ENCODE measurements around the gene PFDN1. TPM values are rescaled to one million over a fixed set of nuclear protein-coding genes. Genes with fewer than 3 reads are reported as not detected.

The PFDN1 gene
- total RNA-seq, 1 donor from 2014 or later, result 61.0 TPM

GRCh38 chr5:140303966-140304365 lies 1.1 kb upstream of the PFDN1 start:
- intact Hi-C loops (cut with micrococcal nuclease), result loop anchor here (1.0 to 2.0 kb wide), 3 partner anchors 41 to 97 kb away; partner anchors contain the start of gene ANKHD1
- peak overlapping the region; percentile 49 for H3K4me3 Mint-ChIP-seq (ENCODE audit: low read depth)
- H3K4me1 Mint-ChIP-seq (ENCODE audit: low read depth), result peaks cover 24% of the 10 kb centered on the region
- no peaks in the 10 kb centered on the region for H3K9me3 Mint-ChIP-seq
- DNase-seq (ENCODE audit: low spot score), result no peak
- H3K36me3 Mint-ChIP-seq (ENCODE audit: low read depth), result peaks cover 16% of the 10 kb centered on the region
- peaks cover 11% of the 10 kb centered on the region for H3K27me3 Mint-ChIP-seq (ENCODE audit: low read depth)
- H3K27ac Mint-ChIP-seq, result no peak overlapping the region

- H3K9me3 Mint-ChIP-seq, result no peaks in the 10 kb centered on the region
- intact Hi-C loops (cut with micrococcal nuclease), result no loop called here
- H3K27me3 Mint-ChIP-seq (ENCODE audit: low read depth), result peaks cover 9% of the 10 kb centered on the region
- H3K27ac Mint-ChIP-seq, result no peak overlapping the region
- peaks cover 30% of the 10 kb centered on the region for H3K4me1 Mint-ChIP-seq (ENCODE audit: low read depth)
- H3K4me3 Mint-ChIP-seq (ENCODE audit: low read depth), result peak overlapping the region; percentile 33
- H3K36me3 Mint-ChIP-seq (ENCODE audit: low read depth), result peaks cover 37% of the 10 kb centered on the region
- no peak for DNase-seq (ENCODE audit: low spot score)
These were observed 1.8 kb downstream of the PFDN1 start for GRCh38 chr5:140301136-140301535.

- Mint-ChIP-seq H3K9me3 (no peaks in the 10 kb centered on the region), H3K4me1 (ENCODE audit: low read depth) (peaks cover 39% of the 10 kb centered on the region), H3K27ac (no peak overlapping the region), H3K27me3 (ENCODE audit: low read depth) (no peaks in the 10 kb centered on the region), H3K4me3 (ENCODE audit: low read depth) (no peak overlapping the region), H3K36me3 (ENCODE audit: low read depth) (peaks cover 44% of the 10 kb centered on the region)
- DNase-seq (ENCODE audit: low spot score), result no peak
- intact Hi-C loops (cut with micrococcal nuclease), result no loop called here
These were observed 3.8 kb downstream of the PFDN1 start for GRCh38 chr5:140299056-140299455.

GRCh38 chr5:140298183-140298601 lies 4.7 kb downstream of the PFDN1 start:
- Mint-ChIP-seq H3K36me3 (ENCODE audit: low read depth) (peaks cover 44% of the 10 kb centered on the region), H3K4me1 (ENCODE audit: low read depth) (peaks cover 39% of the 10 kb centered on the region)

GRCh38 chr5:140297283-140297682 lies 5.6 kb downstream of the PFDN1 start:
- Mint-ChIP-seq H3K27me3 (ENCODE audit: low read depth) (no peaks in the 10 kb centered on the region), H3K4me1 (ENCODE audit: low read depth) (peaks cover 39% of the 10 kb centered on the region), H3K27ac (no peak overlapping the region), H3K9me3 (no peaks in the 10 kb centered on the region), H3K36me3 (ENCODE audit: low read depth) (peaks cover 38% of the 10 kb centered on the region), H3K4me3 (ENCODE audit: low read depth) (no peak overlapping the region)
- no peak for DNase-seq (ENCODE audit: low spot score)
- intact Hi-C loops (cut with micrococcal nuclease), result no loop called here

More at GRCh38 chr5:140298183-140298601, 4.7 kb downstream of the PFDN1 start:
- no peaks in the 10 kb centered on the region for H3K27me3 Mint-ChIP-seq (ENCODE audit: low read depth)
- H3K4me3 Mint-ChIP-seq (ENCODE audit: low read depth), result no peak overlapping the region
- intact Hi-C loops (cut with micrococcal nuclease), result no loop called here
- no peak overlapping the region for H3K27ac Mint-ChIP-seq
- no peak for DNase-seq (ENCODE audit: low spot score)
- no peaks in the 10 kb centered on the region for H3K9me3 Mint-ChIP-seq

- H3K27me3 Mint-ChIP-seq (ENCODE audit: low read depth), result no peaks in the 10 kb centered on the region
- H3K4me1 Mint-ChIP-seq (ENCODE audit: low read depth), result peaks cover 35% of the 10 kb centered on the region
- intact Hi-C loops (cut with micrococcal nuclease), result no loop called here
- no peak overlapping the region for H3K27ac Mint-ChIP-seq
- H3K9me3 Mint-ChIP-seq, result no peaks in the 10 kb centered on the region
- H3K36me3 Mint-ChIP-seq (ENCODE audit: low read depth), result peaks cover 40% of the 10 kb centered on the region
- no peak overlapping the region for H3K4me3 Mint-ChIP-seq (ENCODE audit: low read depth)
- DNase-seq (ENCODE audit: low spot score), result no peak
These were observed 6.6 kb downstream of the PFDN1 start for GRCh38 chr5:140296289-140296688.

- H3K4me1 Mint-ChIP-seq (ENCODE audit: low read depth), result peaks cover 32% of the 10 kb centered on the region
- no peak overlapping the region for H3K4me3 Mint-ChIP-seq (ENCODE audit: low read depth)
- intact Hi-C loops (cut with micrococcal nuclease), result no loop called here
- no peak for DNase-seq (ENCODE audit: low spot score)
- H3K27ac Mint-ChIP-seq, result no peak overlapping the region
- no peaks in the 10 kb centered on the region for H3K27me3 Mint-ChIP-seq (ENCODE audit: low read depth)
- peaks cover 40% of the 10 kb centered on the region for H3K36me3 Mint-ChIP-seq (ENCODE audit: low read depth)
- no peaks in the 10 kb centered on the region for H3K9me3 Mint-ChIP-seq
These were observed 7.5 kb downstream of the PFDN1 start for GRCh38 chr5:140295414-140295813.

GRCh38 chr5:140294753-140295152 lies 8.1 kb downstream of the PFDN1 start:
- intact Hi-C loops (cut with micrococcal nuclease), result no loop called here
- Mint-ChIP-seq H3K27ac (no peak overlapping the region), H3K27me3 (ENCODE audit: low read depth) (no peaks in the 10 kb centered on the region), H3K36me3 (ENCODE audit: low read depth) (peaks cover 35% of the 10 kb centered on the region), H3K4me3 (ENCODE audit: low read depth) (no peak overlapping the region), H3K9me3 (no peaks in the 10 kb centered on the region), H3K4me1 (ENCODE audit: low read depth) (peaks cover 28% of the 10 kb centered on the region)
- no peak for DNase-seq (ENCODE audit: low spot score)

GRCh38 chr5:140293849-140294100 lies 9.1 kb downstream of the PFDN1 start:
- Mint-ChIP-seq H3K4me3 (ENCODE audit: low read depth) (no peak overlapping the region), H3K4me1 (ENCODE audit: low read depth) (peaks cover 28% of the 10 kb centered on the region), H3K9me3 (no peaks in the 10 kb centered on the region), H3K36me3 (ENCODE audit: low read depth) (peaks cover 31% of the 10 kb centered on the region), H3K27ac (no peak overlapping the region), H3K27me3 (ENCODE audit: low read depth) (no peaks in the 10 kb centered on the region)
- intact Hi-C loops (cut with micrococcal nuclease), result no loop called here
- no peak for DNase-seq (ENCODE audit: low spot score)

- no peaks in the 10 kb centered on the region for H3K27me3 Mint-ChIP-seq (ENCODE audit: low read depth)
- peaks cover 28% of the 10 kb centered on the region for H3K4me1 Mint-ChIP-seq (ENCODE audit: low read depth)
These were observed 9.6 kb downstream of the PFDN1 start for GRCh38 chr5:140293091-140293848.

GRCh38 chr5:140292212-140293036 lies 10.5 kb downstream of the PFDN1 start:
- H3K27ac Mint-ChIP-seq, result no peak overlapping the region
- no peak overlapping the region for H3K4me3 Mint-ChIP-seq (ENCODE audit: low read depth)
- peaks cover 24% of the 10 kb centered on the region for H3K36me3 Mint-ChIP-seq (ENCODE audit: low read depth)
- H3K9me3 Mint-ChIP-seq, result no peaks in the 10 kb centered on the region
- H3K27me3 Mint-ChIP-seq (ENCODE audit: low read depth), result no peaks in the 10 kb centered on the region
- H3K4me1 Mint-ChIP-seq (ENCODE audit: low read depth), result peaks cover 30% of the 10 kb centered on the region
- no peak for DNase-seq (ENCODE audit: low spot score)
- intact Hi-C loops (cut with micrococcal nuclease), result no loop called here

More at GRCh38 chr5:140293091-140293848, 9.6 kb downstream of the PFDN1 start:
- Mint-ChIP-seq H3K27ac (no peak overlapping the region), H3K9me3 (no peaks in the 10 kb centered on the region), H3K4me3 (ENCODE audit: low read depth) (no peak overlapping the region), H3K36me3 (ENCODE audit: low read depth) (peaks cover 29% of the 10 kb centered on the region)
- DNase-seq (ENCODE audit: low spot score), result no peak
- intact Hi-C loops (cut with micrococcal nuclease), result no loop called here

GRCh38 chr5:140287801-140288521 lies 14.9 kb downstream of the PFDN1 start:
- Mint-ChIP-seq H3K36me3 (ENCODE audit: low read depth) (peaks cover 5% of the 10 kb centered on the region), H3K4me3 (ENCODE audit: low read depth) (no peak overlapping the region), H3K4me1 (ENCODE audit: low read depth) (peaks cover 16% of the 10 kb centered on the region), H3K27me3 (ENCODE audit: low read depth) (no peaks in the 10 kb centered on the region), H3K9me3 (no peaks in the 10 kb centered on the region), H3K27ac (no peak overlapping the region)
- intact Hi-C loops (cut with micrococcal nuclease), result no loop called here
- no peak for DNase-seq (ENCODE audit: low spot score)

- H3K36me3 Mint-ChIP-seq (ENCODE audit: low read depth), result peaks cover 4% of the 10 kb centered on the region
- no peak for DNase-seq (ENCODE audit: low spot score)
- no peaks in the 10 kb centered on the region for H3K27me3 Mint-ChIP-seq (ENCODE audit: low read depth)
- intact Hi-C loops (cut with micrococcal nuclease), result no loop called here
- peaks cover 15% of the 10 kb centered on the region for H3K4me1 Mint-ChIP-seq (ENCODE audit: low read depth)
- no peak overlapping the region for H3K4me3 Mint-ChIP-seq (ENCODE audit: low read depth)
- H3K27ac Mint-ChIP-seq, result no peak overlapping the region
- no peaks in the 10 kb centered on the region for H3K9me3 Mint-ChIP-seq
These were observed 16.5 kb downstream of the PFDN1 start for GRCh38 chr5:140286424-140286823.

All from activated T-helper 2 cell treated with anti-CD3 and anti-CD28 coated beads, Interferon-gamma antibody, Interleukin-2, Interleukin-4, amounts not matched to agents 10 μg/mL and 5 μg/mL and 100 μg/mL, durations not matched to agents 14 hours and 24 hours and 36 hours (primary cell).